GM21360 (cell line): ENCODE data around the gene BAZ1B.
"Not testable (repeated sequence)": the region's sequence is repeated elsewhere in the genome, so short reads cannot be mapped to it uniquely, and the experiment has no call there.

Source experiments
- ATAC-seq: cut with Tn5 transposase; IDR thresholded peaks from one replicate; pipeline ENCODE4 v1.9.1; 2021; ENCODE audit warnings: mild to moderate bottlenecking, moderate library complexity; ENCODE audit not compliant: unreplicated experiment

Gene BAZ1B

GRCh38 chr7:73522105-73522872, at the start of gene BAZ1B:
Gene BAZ1B, minus strand, starts transcription at chr7:73522293. Its CDS starts 360 bp downstream, at chr7:73521933.
- peak; percentile 68 for ATAC-seq

- no peak for ATAC-seq
These were observed 48.9 kb upstream of the BAZ1B start for GRCh38 chr7:73570977-73571376.

GRCh38 chr7:73570521-73570920, 48.4 kb upstream of the BAZ1B start:
- ATAC-seq = no peak

- no peak for ATAC-seq
These were observed 47.0 kb upstream of the BAZ1B start for GRCh38 chr7:73569042-73569608.

- no peak for ATAC-seq
These were observed 46.0 kb upstream of the BAZ1B start for GRCh38 chr7:73567846-73568685.

- ATAC-seq = no peak
These were observed 45.0 kb upstream of the BAZ1B start for GRCh38 chr7:73567140-73567539.

- not testable (repeated sequence) for ATAC-seq
These were observed 44.3 kb upstream of the BAZ1B start for GRCh38 chr7:73566431-73566830.

- no peak for ATAC-seq
These were observed 43.7 kb upstream of the BAZ1B start for GRCh38 chr7:73565675-73566340.

GRCh38 chr7:73560109-73560835, 38.2 kb upstream of the BAZ1B start:
- no peak for ATAC-seq

- peak; percentile 36 for ATAC-seq
These were observed 35.5 kb upstream of the BAZ1B start, which contains the start of gene BCL7B for GRCh38 chr7:73557397-73558257. Gene BCL7B, minus strand, starts transcription at chr7:73557690. Its CDS starts 112 bp downstream, at chr7:73557578.

GRCh38 chr7:73557108-73557396, 35.0 kb upstream of the BAZ1B start:
- ATAC-seq = peak; percentile 88

GRCh38 chr7:73556208-73557107, 34.4 kb upstream of the BAZ1B start:
- ATAC-seq = no peak

GRCh38 chr7:73555411-73555982, 33.4 kb upstream of the BAZ1B start:
- ATAC-seq = no peak

GRCh38 chr7:73550093-73550492, 28.0 kb upstream of the BAZ1B start:
- ATAC-seq = not testable (repeated sequence)

- ATAC-seq = no peak
These were observed 27.1 kb upstream of the BAZ1B start for GRCh38 chr7:73549176-73549575.

- no peak for ATAC-seq
These were observed 25.7 kb upstream of the BAZ1B start for GRCh38 chr7:73547841-73548240.

- ATAC-seq = no peak
These were observed 22.6 kb upstream of the BAZ1B start for GRCh38 chr7:73544678-73545077.

GRCh38 chr7:73541722-73542121, 19.6 kb upstream of the BAZ1B start:
- ATAC-seq = no peak
